K562 (cell line): ENCODE data around the gene TENT5A. TPM values are rescaled to one million over a fixed set of nuclear protein-coding genes. Genes with fewer than 3 reads are reported as not detected.

Experiments
- ATAC-seq: fragments of 200-7000 bp; cut with Tn5 transposase; 3 replicates; pipeline ENCODE4 v1.9.1; 2020; ENCODE audit warnings: moderate library complexity
- BruUV-seq: library from RNA; stranded (reverse); fragments of 400-500 nt; replicated peaks from 2 replicates; lab custom pipeline; 2021; lab: Mats Ljungman, UMichigan
- CTCF ChIA-PET: fragments of 300-600 bp; formaldehyde crosslinking; extraction: SDS; loops from one replicate; lab custom pipeline; 2021; ENCODE audit warnings: low intra/inter-chr PET ratio; lab: Yijun Ruan, JAX
- POLR2A ChIA-PET: fragments of 300-600, 350-650 bp; sonication (Branson Sonifier 250); formaldehyde crosslinking; extraction: SDS; loops from one replicate; lab custom pipeline; 2021; ENCODE audit warnings: antibody characterized with exemption, inconsistent platforms; lab: Yijun Ruan, JAX
- DNase-seq, 4 experiments: peaks; one replicate each; pipeline versions ENCODE4 v3.0.0 to v3.0.0-alpha.2; 2011 to 2018; ENCODE audit warnings: low spot score in 3 of 4, mixed read lengths in 3 of 4; ENCODE audit errors: extremely low read depth in 1 of 4
- FAIRE-seq: peaks from 2 replicates; lab custom pipeline; 2011; peaks lifted over from hg19 to GRCh38; lab: Jason Lieb, UNC
- H2AFZ ChIP-seq: 2 replicates; pipeline ENCODE4 v1.6.0; 2011; ENCODE audit warnings: low read depth, low read length, control low read depth, inconsistent platforms
- H3K27ac ChIP-seq: fragments of 200-600 bp; 3 replicates; pipeline ENCODE4 v1.8.0; 2011; ENCODE audit warnings: low read depth, mild to moderate bottlenecking, control low read depth, inconsistent platforms, low read length, moderate library complexity, mixed read lengths; ENCODE audit errors: extremely low read depth
- H3K27me3 ChIP-seq, 2 experiments: fragments of 300-600 bp in 1 of 2; 2 replicates in 1 of 2; 3 replicates in 1 of 2; pipeline versions ENCODE4 v1.6.0 to v1.8.0; 2011; ENCODE audit warnings: inconsistent platforms in 2 of 2, low read length in 2 of 2, mild to moderate bottlenecking in 1 of 2, mixed read lengths in 1 of 2, moderate library complexity in 1 of 2; ENCODE audit not compliant: control insufficient read depth in 2 of 2, insufficient read depth in 2 of 2
- H3K36me3 ChIP-seq: fragments of 300-600 bp; 3 replicates; pipeline ENCODE4 v1.8.0; 2011; ENCODE audit warnings: mild to moderate bottlenecking, low read length, inconsistent platforms; ENCODE audit not compliant: control insufficient read depth, insufficient read depth
- H3K4me1 ChIP-seq, 2 experiments: fragments of 200-600 bp in 1 of 2; replicated peaks in 1 of 2; 2 replicates in 1 of 2; 3 replicates in 1 of 2; pipeline versions ENCODE4 v1.5.1 to v1.8.0; 2011; ENCODE audit warnings: inconsistent platforms in 2 of 2, low read length in 2 of 2, mild to moderate bottlenecking in 1 of 2, mixed read lengths in 1 of 2, moderate library complexity in 1 of 2; ENCODE audit not compliant: control insufficient read depth in 2 of 2, insufficient read depth in 2 of 2
- H3K4me2 ChIP-seq: 2 replicates; pipeline ENCODE4 v1.6.1; 2011; ENCODE audit warnings: low read length, control low read depth, inconsistent platforms, mixed read lengths; ENCODE audit not compliant: insufficient read depth
- H3K4me3 ChIP-seq: fragments of 200-600 bp; sonication (generic), shearing (Covaris generic); 2 replicates; pipeline ENCODE4 v1.5.1; 2016; ENCODE audit warnings: control low read depth, inconsistent platforms
- H3K79me2 ChIP-seq: fragments of 200-600 bp; 3 replicates; pipeline ENCODE4 v1.8.0; 2011; ENCODE audit warnings: low read length, inconsistent platforms; ENCODE audit not compliant: control insufficient read depth, insufficient read depth
- H3K9ac ChIP-seq, 2 experiments: 2 replicates each; pipeline versions ENCODE4 v1.6.0 to v1.6.1; 2011; ENCODE audit warnings: low read depth in 2 of 2, low read length in 2 of 2, control low read depth in 1 of 2, inconsistent platforms in 1 of 2, mild to moderate bottlenecking in 1 of 2, mixed read lengths in 1 of 2; ENCODE audit not compliant: insufficient read depth in 1 of 2
- H3K9me1 ChIP-seq: one replicate; pipeline ENCODE4 v1.6.0; 2011; ENCODE audit warnings: inconsistent platforms, mild to moderate bottlenecking, low read length, moderate library complexity; ENCODE audit not compliant: control insufficient read depth, insufficient read depth
- H3K9me3 ChIP-seq: replicated peaks from 2 replicates; pipeline ENCODE4 v1.5.1; 2011; ENCODE audit warnings: low read depth, low read length, inconsistent platforms; ENCODE audit not compliant: control insufficient read depth, insufficient read depth
- H4K20me1 ChIP-seq: replicated peaks from 2 replicates; pipeline ENCODE4 v1.6.1; 2011; ENCODE audit warnings: low read length, inconsistent platforms, mixed read lengths; ENCODE audit not compliant: control insufficient read depth, insufficient read depth
- CBFA2T3 ChIP-seq: fragments of 450-650 bp; IDR thresholded peaks from 2 replicates; pipeline ENCODE4 v1.6.1; 2017
- ETV1 ChIP-seq: fragments of 450-650 bp; conservative IDR thresholded peaks from 2 replicates; pipeline ENCODE4 v1.6.1; 2016; ENCODE audit warnings: missing genetic modification characterization, control low read depth, low read depth, missing compliant biosample characterization
- HMG20B ChIP-seq: fragments of 250-450 bp; sonication (Bioruptor Pico); IDR thresholded peaks from 2 replicates; pipeline ENCODE4 v1.5.0; 2021; ENCODE audit warnings: mild to moderate bottlenecking
- L3MBTL2 ChIP-seq: fragments of 450-650 bp; IDR thresholded peaks from 2 replicates; pipeline ENCODE4 v1.6.1; 2016; ENCODE audit warnings: mild to moderate bottlenecking, moderate library complexity
- POLR2AphosphoS5 ChIP-seq: IDR thresholded peaks from 2 replicates; pipeline ENCODE4 v1.6.1; 2011; ENCODE audit warnings: mild to moderate bottlenecking, low read depth, low read length, moderate library complexity; ENCODE audit not compliant: control insufficient read depth, insufficient read depth
- SNIP1 ChIP-seq: fragments of 450-650 bp; IDR thresholded peaks from 2 replicates; pipeline ENCODE4 v1.7.1; 2017; ENCODE audit warnings: low read depth, mild to moderate bottlenecking
- SNRNP70 ChIP-seq: fragments of 200-400 bp; formaldehyde crosslinking; optimal IDR thresholded peaks from 2 replicates; pipeline ENCODE3; 2017; ENCODE audit warnings: low read depth, low read length
- WGBS: fragments of 100-300 bp; shearing (Covaris generic); methylation state at CpG from one replicate; pipeline ENCODE4 v1.1.6; 2016; ENCODE audit warnings: low coverage, mixed read lengths; ENCODE audit not compliant: insufficient coverage; ENCODE audit errors: missing lambda C conversion rate; 5-methylcytosine and 5-hydroxymethylcytosine counted together
- in situ Hi-C: fragments of 300-500 bp; cut with MboI; formaldehyde crosslinking; loops from 4 replicates; pipeline ENCODE4 v1.15.0; 2018; ENCODE audit warnings: inconsistent platforms, mixed read lengths
- intact Hi-C: fragments of 100-400 bp; cut with micrococcal nuclease; formaldehyde crosslinking; loops from 2 replicates; pipeline ENCODE4 v1.14.2; 2022
- polyA plus RNA-seq, 8 experiments: library from polyadenylated mRNA; depleted of rRNA in 4 of 8; stranded (reverse) in 5 of 8; unstranded in 3 of 8; fragments of >200 nt; fragmentation: Nextera tagmentation in 2 of 8; fragmentation: Illumina TruSeq in 1 of 8; extraction: Ambion mirVana in 2 of 8; extraction: Trizol in 1 of 8; gene quantifications; 2 replicates each; pipeline versions ENCODE4 v1.2.1 to v1.2.3, GENCODE V29; 2011 to 2014; ENCODE audit warnings: inconsistent platforms in 1 of 8, missing spikeins in 1 of 8
- total RNA-seq, 7 experiments: library from RNA; depleted of rRNA in 6 of 7; stranded (reverse); fragments of >200 nt in 6 of 7; fragmentation: Illumina TruSeq in 2 of 7; extraction: Trizol in 2 of 7; gene quantifications; 2 replicates each; pipeline versions ENCODE4 v1.2.1 to v1.2.3, GENCODE V29; 2011 to 2021; ENCODE audit warnings: low replicate concordance in 1 of 7
- TF ChIP-seq, protein P1 (sequence below): fragments of 200-400 bp; formaldehyde crosslinking; IDR thresholded peaks from 2 replicates; pipeline ENCODE4 v1.6.1; 2017; ENCODE audit warnings: mild to moderate bottlenecking, low read depth, low read length, moderate library complexity
- TF ChIP-seq, protein P2 (sequence below): fragments of 200-800 bp; sonication (Bioruptor generic); IDR thresholded peaks from 2 replicates; pipeline ENCODE4 v1.6.1; 2017; ENCODE audit warnings: missing genetic modification characterization, missing compliant biosample characterization
- TF ChIP-seq, protein P3 (sequence below): sonication (generic); formaldehyde crosslinking; IDR thresholded peaks from 2 replicates; pipeline ENCODE4 v1.8.0; 2022; ENCODE audit warnings: mild to moderate bottlenecking, missing genetic modification reagents

TENT5A gene
- total and polyA plus RNA-seq, 9 of the 15 experiments (the other 6 are each of a cell fraction or from before 2014, with no cell fraction given) = 0.77 to 2.3 (median 1.3) TPM

DNA sequence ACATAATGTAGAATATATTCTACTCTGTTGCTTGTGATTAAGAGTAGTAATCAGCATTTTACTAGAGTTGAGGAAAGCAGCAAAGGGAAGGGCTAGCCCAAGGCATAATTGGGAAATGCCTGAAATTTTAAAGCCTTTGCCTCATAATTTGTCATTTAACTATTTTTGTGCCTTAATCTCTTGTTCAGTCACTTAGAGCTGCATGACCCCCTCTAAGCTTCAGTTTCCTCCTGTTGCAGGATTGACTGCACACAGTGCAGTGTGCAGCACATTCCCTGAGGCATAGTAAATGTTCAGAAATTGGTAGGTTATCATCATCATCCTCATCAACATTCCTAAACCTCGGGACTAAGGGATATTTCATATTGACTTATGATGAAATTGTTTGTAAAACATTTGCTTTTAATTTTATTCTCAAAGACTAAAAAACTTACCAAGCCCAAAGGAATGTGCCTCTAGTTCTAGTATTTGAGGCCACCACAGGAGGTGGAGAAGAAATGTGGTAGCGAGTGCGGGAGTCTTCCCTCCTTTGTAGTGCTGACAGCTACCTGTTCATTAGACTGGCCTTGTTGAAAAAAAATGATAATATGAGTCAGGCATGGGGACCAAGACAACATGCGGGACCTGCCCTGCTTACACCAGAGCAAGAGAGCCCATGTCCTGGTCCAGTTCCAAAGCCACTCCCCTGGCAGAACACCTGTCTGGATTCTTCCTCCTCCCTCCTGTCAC lies 14.8 kb upstream of the TENT5A start:
- Histone ChIP-seq H3K4me2 (no peak overlapping the region), H3K4me1 (no peaks in the 10 kb centered on the region), H3K9me3 (no peaks in the 10 kb centered on the region), H2AFZ (no peak overlapping the region), H3K79me2 (no peaks in the 10 kb centered on the region), H3K36me3 (no peaks in the 10 kb centered on the region), H3K4me3 (no peak overlapping the region), H3K9ac (no peak overlapping the region), H4K20me1 (no peaks in the 10 kb centered on the region), H3K27ac (no peak overlapping the region), H3K9me1 (no peaks in the 10 kb centered on the region)
- no peak for DNase-seq
- ATAC-seq = no peak
- 0% methylated on average over 4 of the region's 4 CpGs for WGBS
- in situ Hi-C loops (no loop called here), intact Hi-C loops (no loop called here)
- no TSS peak for BruUV-seq
- POLR2A ChIA-PET = interaction anchor here (0.6 to 0.9 kb wide), 2 partner anchors 9 to 11 kb away, joined by 3 read pairs; no protein-coding TSS in a partner anchor
- CTCF ChIA-PET = interaction anchor here (0.6 kb wide), 1 partner anchor 597 kb away, joined by 4 read pairs; no protein-coding TSS in a partner anchor
- FAIRE-seq = no peak
- no peak for TF ChIP-seq SNRNP70
- TF ChIP-seq HMG20B = no peak
- TF ChIP-seq POLR2AphosphoS5 = no peak
- TF ChIP-seq, all 486 proteins: peak for 0
- no peaks in the 10 kb centered on the region for H3K27me3 ChIP-seq

DNA sequence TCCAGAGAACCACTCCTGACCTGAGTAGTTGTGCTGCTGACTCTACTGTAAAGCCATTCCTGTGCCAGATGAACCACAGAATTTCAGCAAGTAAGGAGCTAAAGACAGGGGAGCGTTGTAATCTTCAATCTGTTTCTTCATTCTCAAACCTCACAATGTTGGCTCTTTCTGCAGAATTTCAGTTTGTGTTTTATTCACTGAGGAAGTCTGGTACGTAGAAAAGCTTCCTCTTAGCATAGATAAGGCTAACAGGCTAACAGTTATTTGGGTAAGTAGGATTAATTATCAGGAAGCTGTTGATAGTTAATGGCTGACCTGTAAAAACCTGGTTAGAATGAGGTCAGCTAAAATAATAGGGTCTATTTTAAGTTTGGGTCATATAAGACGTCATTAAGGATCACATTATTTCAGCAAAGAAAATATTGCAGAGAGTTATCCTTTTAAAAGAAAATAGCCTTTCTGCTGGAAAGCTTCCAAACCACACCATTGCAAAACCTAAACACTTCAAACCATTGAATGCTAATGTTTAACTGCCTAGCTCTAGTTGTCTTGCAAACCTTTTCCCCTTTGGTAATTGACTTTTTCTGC lies 14.1 kb upstream of the TENT5A start:
- in situ Hi-C loops = no loop called here
- BruUV-seq = no TSS peak
- Histone ChIP-seq H3K9ac (no peak overlapping the region), H3K4me2 (no peak overlapping the region), H3K27ac (no peak overlapping the region), H3K79me2 (no peaks in the 10 kb centered on the region), H4K20me1 (no peaks in the 10 kb centered on the region), H2AFZ (no peak overlapping the region), H3K4me1 (no peaks in the 10 kb centered on the region), H3K36me3 (no peaks in the 10 kb centered on the region), H3K27me3 (no peaks in the 10 kb centered on the region), H3K4me3 (no peak overlapping the region), H3K9me3 (no peaks in the 10 kb centered on the region), H3K9me1 (no peaks in the 10 kb centered on the region)
- CTCF ChIA-PET = no interaction called here
- no peak for ATAC-seq
- POLR2A ChIA-PET = interaction anchor here (0.9 kb wide), 1 partner anchor 8 kb away, joined by 3 read pairs; no protein-coding TSS in a partner anchor
- no peak for DNase-seq
- 0% methylated on average over 3 of the region's 3 CpGs for WGBS
- intact Hi-C loops = no loop called here
- FAIRE-seq = no peak
- TF ChIP-seq, protein P1, sequence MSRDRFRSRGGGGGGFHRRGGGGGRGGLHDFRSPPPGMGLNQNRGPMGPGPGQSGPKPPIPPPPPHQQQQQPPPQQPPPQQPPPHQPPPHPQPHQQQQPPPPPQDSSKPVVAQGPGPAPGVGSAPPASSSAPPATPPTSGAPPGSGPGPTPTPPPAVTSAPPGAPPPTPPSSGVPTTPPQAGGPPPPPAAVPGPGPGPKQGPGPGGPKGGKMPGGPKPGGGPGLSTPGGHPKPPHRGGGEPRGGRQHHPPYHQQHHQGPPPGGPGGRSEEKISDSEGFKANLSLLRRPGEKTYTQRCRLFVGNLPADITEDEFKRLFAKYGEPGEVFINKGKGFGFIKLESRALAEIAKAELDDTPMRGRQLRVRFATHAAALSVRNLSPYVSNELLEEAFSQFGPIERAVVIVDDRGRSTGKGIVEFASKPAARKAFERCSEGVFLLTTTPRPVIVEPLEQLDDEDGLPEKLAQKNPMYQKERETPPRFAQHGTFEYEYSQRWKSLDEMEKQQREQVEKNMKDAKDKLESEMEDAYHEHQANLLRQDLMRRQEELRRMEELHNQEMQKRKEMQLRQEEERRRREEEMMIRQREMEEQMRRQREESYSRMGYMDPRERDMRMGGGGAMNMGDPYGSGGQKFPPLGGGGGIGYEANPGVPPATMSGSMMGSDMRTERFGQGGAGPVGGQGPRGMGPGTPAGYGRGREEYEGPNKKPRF = no peak
- TF ChIP-seq ETV1 (tag) = no peak
- TF ChIP-seq, protein P2, sequence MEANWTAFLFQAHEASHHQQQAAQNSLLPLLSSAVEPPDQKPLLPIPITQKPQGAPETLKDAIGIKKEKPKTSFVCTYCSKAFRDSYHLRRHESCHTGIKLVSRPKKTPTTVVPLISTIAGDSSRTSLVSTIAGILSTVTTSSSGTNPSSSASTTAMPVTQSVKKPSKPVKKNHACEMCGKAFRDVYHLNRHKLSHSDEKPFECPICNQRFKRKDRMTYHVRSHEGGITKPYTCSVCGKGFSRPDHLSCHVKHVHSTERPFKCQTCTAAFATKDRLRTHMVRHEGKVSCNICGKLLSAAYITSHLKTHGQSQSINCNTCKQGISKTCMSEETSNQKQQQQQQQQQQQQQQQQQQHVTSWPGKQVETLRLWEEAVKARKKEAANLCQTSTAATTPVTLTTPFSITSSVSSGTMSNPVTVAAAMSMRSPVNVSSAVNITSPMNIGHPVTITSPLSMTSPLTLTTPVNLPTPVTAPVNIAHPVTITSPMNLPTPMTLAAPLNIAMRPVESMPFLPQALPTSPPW (CRISPR knock-in tag) = no peak
- TF ChIP-seq, protein P3, sequence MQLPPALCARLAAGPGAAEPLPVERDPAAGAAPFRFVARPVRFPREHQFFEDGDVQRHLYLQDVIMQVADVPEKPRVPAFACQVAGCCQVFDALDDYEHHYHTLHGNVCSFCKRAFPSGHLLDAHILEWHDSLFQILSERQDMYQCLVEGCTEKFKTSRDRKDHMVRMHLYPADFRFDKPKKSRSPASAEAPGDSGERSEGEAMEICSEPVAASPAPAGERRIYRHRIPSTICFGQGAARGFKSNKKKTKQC = no peak
- TF ChIP-seq L3MBTL2 = no peak
- TF ChIP-seq SNIP1 = no peak
- no peak for TF ChIP-seq CBFA2T3
